GM12873 (cell line): Measurements from ENCODE around the gene CNEP1R1.

Experiments
- TF ChIP-seq, protein P1 (sequence below): IDR thresholded peaks from 2 replicates; pipeline ENCODE4 v1.5.1; 2012; ENCODE audit warnings: low read depth, mild to moderate bottlenecking, moderate library complexity, low read length, control low read depth; ENCODE audit not compliant: insufficient read depth; ENCODE audit errors: missing control alignments

The CNEP1R1 gene

DNA sequence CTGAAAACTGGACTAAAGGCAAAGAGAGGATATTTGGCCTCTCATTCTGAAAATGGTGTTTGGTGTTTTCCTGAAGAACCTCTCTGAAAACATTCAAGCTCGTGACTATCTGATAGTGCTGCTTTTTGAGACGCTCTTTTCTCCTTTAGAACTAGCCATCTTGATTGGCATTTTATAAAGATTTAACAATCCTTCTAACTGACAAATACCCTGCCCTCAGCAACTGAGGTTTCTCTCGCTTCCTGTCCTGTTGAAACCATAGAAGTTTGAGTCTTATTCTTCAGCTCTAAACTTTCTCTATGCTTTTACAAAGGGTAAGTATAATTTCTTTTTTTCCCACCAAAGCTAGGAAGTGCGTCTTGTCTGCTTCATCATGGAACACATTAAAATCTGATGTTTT lies 13.3 kb downstream of the CNEP1R1 start:
- TF ChIP-seq, protein P1, sequence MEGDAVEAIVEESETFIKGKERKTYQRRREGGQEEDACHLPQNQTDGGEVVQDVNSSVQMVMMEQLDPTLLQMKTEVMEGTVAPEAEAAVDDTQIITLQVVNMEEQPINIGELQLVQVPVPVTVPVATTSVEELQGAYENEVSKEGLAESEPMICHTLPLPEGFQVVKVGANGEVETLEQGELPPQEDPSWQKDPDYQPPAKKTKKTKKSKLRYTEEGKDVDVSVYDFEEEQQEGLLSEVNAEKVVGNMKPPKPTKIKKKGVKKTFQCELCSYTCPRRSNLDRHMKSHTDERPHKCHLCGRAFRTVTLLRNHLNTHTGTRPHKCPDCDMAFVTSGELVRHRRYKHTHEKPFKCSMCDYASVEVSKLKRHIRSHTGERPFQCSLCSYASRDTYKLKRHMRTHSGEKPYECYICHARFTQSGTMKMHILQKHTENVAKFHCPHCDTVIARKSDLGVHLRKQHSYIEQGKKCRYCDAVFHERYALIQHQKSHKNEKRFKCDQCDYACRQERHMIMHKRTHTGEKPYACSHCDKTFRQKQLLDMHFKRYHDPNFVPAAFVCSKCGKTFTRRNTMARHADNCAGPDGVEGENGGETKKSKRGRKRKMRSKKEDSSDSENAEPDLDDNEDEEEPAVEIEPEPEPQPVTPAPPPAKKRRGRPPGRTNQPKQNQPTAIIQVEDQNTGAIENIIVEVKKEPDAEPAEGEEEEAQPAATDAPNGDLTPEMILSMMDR: no peak

DNA sequence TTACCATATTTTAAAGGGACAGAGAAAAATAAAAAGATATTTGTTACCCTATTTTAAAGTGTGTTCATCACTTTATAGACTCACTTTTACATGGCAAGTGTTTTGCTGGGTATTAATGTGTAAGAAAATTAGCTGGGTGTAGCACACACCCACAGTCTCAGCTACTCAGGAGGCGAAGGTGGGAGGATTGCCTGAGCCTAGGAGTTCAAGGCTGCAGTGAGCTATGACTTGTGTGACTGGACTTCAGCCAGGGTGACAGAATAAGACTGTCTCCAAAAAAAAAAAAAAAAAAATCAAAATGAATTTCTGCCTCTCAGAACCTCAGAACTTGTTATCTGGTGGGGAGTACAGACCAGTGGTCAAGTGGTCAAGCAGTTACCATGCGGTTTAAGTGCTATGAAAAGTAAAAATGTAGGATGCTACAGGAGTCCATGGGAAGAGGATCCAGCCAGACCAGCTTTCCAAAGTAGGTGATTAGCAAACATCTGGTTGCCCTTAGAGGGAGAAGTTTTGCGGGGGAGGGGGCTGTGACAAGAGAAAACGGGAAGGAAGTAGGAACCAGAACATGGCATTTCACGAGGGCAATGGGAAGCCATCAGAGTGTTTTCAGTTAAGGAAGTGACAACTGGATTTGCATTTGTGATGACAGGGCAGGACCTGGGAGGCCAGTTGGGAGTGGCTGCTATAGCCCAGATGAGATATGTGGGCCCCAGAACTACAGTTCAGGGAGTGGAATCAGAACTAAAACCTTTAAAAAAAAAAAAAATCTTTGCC lies 13.9 kb downstream of the CNEP1R1 start:
- TF ChIP-seq, protein P1: no peak

DNA sequence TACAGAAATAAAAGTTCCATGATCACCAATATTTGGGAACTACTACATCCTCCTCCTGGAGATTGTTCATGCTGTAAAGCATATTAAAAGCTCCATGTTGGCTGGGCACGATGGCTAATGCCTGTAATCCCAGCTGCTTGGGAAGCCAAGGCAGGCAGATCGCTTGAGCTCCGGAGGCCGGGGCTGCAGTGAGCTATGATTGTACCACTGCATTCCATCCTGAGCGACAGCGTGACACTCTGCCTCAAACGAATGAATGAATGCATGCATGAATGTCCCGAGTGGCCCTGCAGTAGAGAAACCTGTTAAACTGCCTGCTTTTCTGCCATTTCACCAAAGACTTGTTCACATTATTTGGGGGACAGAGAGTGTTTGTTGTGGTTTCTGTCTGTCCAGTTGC lies 15.0 kb downstream of the CNEP1R1 start:
- TF ChIP-seq, protein P1: no peak

DNA sequence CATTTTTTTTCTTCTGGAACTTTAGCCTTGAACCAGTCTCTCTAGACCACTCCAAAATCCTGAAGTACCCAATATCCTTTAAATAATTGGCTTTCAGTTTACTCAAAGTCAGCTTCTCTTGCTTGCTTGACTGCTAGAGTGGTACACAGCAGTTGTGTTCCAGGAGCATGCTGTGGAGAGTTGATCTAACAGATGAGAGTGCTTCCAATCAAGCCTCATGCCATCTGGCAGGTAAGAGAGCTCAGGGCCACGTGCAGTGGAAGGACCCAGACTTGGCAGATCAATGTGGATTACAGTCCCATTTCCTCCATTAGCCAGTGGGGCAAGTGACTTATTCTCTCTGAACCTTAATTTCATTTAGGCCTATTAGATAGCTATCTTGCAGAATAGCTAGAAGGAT lies 15.7 kb downstream of the CNEP1R1 start:
- TF ChIP-seq, protein P1: no peak

DNA sequence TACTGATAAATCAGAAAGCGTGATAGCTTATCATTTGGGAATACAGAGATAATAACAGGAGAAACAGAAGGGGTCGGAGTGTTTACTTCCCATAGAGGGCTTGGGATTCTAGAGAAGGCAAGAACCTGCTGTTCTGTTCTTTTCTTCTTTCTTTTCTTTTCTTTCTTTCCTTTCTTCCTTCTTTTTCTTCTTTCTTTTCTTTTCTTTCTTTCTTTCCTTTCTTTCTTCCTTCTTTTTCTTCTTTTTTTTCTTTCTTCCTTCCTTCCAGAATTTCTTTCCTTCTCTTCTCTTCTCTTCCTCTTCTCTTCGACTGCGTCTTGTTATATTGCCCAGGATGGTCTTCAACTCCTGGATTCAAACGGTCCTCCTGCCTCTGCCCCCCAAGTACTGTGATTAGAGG lies 18.3 kb downstream of the CNEP1R1 start:
- TF ChIP-seq, protein P1: no peak

DNA sequence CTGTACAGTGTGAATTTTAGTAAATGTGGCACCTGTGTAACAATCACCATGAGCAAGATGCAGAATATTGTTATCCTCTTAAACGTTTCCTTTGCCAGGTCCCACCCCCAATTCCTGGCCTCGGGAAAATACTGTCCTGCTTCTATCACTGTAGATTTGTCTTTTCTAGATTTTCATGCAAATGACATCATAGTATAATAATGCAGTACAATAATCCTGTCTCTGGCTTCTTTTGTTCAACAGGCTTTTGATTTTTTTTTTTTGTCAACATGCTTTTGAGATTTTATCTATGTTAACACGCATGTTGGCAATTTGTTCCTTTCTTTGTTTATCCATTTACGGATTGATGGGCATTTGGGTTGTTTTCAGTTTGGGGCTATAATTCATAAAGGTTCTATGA lies 20.4 kb downstream of the CNEP1R1 start:
- TF ChIP-seq, protein P1: no peak

DNA sequence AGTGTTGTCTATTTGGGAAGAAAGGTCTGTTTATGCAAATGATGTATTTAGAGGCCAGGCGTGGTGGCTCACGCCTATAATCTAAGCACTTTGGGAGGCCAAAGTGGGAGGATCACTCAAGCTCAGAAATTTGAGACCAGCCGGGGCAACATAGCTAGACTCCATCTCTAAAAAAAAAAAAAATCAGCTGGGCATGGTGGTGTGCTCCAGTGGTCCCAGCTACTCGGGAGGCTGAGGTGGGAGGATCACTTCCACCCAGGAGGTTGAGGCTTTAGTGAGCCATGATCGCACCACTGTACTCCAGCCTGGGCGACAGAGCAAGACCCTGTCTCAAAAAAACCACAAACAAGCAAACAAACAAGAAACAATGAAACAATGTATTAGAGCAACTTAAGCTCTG lies 21.8 kb downstream of the CNEP1R1 start:
- TF ChIP-seq, protein P1: no peak

DNA sequence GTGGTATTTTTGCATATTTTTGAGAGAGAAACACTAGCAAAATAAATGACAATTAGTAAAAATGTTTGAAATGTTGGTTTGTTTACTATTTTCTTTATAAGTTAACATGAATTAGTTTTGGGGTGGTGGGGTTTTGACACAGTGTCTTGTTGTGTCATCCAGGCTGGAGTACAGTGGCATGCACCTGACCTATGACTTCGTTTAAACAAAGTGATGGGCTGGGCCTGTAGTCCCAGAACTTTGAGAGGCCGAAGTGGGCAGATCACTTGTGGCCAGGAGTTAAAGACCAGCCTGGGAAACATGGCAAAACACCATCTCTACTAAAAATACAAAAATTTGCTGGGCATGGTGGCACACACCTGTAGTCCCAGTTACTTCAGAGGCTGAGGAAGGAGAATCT lies 22.8 kb downstream of the CNEP1R1 start:
- TF ChIP-seq, protein P1: no peak
